HG02970 (cell line): Measurements from ENCODE around the gene PRKCE.
A peak's percentile ranks its signal among the peaks of the same experiment; 100 is the strongest.
"Not testable (repeated sequence)": the region's sequence is repeated elsewhere in the genome, so short reads cannot be mapped to it uniquely, and the experiment has no call there.

Source experiments
- ATAC-seq: cut with Tn5 transposase; IDR thresholded peaks from one replicate; pipeline ENCODE4 v1.9.1; 2021; ENCODE audit warnings: mild to moderate bottlenecking, moderate library complexity, moderate number of reproducible peaks; ENCODE audit not compliant: unreplicated experiment, low FRiP score

Gene PRKCE

DNA sequence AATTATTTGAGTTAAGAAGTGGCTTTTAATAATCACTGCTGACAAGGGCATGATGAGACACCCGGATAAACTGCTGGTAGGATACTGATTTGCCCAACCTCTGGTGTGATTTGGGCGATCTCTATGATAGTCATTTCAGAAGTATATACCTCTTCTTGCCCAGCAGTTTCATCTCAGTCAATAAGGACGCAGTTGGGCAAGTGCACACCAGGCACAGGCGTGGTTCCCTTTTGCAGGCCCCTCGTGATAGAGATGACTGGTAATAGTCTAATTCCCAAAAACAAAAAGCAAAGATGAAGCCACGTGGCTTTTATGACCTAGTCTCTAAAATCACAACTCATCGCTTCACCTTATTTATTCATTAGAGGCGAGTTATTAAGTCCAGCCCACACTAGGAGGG is 246.4 kb downstream of the PRKCE start:
- ATAC-seq = no peak

DNA sequence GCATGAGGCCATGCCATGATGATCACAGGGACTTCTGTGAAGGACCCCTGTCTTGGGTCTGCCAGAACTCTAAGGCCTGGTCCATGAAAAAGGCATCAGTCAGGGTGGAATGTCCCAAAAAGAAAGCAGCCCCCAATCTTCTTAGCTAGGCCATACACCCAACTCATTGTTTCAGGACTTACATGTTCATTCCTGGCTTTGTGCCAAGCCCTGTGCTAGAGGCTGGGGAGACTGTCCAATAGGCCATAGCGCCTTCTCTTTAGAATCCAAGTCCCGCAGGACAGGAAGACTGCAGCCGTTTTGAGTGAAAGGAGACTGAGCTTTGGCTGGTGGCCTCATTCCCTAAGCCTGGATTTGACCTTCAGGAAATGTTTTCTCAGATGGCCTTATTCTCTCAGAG is 247.3 kb downstream of the PRKCE start:
- no peak for ATAC-seq

DNA sequence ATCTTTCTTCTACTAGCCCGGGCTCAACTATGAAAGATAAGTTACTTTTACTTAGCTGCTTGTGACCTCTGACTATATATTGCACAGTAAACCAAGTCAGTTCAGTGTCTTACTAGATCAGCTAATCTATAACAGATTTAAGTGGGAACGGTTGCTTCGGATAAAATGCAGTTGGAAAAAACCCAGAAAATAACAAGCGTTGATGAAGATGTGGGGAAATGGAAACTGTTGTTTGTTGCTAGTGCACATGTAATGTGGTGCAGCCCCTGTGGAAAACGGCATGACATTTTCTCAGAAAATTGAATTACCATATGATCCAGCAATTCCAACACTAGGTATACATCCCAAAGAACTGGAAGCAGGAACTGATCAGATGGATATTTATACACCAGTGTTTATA is 248.5 kb downstream of the PRKCE start:
- ATAC-seq = no peak

DNA sequence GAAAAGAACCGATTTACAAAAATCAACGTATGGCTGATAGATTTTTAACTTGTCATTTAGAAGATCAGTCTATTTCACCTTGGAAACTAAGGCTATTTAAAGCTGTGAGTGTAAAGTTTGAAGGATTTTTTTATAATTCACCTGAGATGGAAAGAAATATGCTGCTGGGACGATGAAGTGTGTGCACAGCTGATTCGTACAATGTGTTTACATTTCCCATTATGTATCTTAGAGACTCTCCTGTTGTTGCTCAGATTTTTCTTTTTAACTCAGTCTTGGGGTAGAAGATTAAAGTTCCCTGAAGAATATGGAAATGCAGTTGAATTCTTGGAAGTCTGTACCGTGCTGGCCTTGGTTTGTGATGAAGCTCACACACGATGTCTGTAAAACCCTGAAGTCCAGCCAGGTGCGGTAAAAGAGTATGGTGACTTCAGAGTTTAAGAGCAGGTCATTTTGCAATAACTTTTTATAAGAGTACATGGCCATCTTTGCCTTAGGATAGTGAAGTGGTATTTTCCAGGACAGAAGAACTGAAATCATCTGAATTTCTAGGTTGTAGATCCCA is 250.1 kb downstream of the PRKCE start:
- ATAC-seq = no peak

DNA sequence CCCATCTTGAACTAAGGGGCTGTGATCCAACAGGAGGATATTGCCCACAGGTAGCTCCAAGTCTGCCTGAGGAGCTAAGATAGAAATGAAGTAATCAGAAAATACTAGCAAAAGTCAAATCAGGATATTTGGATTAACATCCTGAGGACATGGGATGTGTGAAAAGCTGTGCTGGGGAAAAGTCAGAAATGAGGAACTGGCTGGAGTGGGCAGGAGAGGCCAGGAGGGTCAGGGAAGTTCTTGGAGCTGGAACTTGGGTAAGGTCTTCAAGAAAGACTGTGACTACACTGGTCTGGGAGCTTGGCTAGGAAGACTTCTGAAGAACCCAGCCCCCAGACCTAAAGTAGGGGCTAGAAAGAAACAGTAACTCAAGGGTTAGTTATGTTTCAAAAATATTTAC is 250.9 kb downstream of the PRKCE start:
- no peak for ATAC-seq

DNA sequence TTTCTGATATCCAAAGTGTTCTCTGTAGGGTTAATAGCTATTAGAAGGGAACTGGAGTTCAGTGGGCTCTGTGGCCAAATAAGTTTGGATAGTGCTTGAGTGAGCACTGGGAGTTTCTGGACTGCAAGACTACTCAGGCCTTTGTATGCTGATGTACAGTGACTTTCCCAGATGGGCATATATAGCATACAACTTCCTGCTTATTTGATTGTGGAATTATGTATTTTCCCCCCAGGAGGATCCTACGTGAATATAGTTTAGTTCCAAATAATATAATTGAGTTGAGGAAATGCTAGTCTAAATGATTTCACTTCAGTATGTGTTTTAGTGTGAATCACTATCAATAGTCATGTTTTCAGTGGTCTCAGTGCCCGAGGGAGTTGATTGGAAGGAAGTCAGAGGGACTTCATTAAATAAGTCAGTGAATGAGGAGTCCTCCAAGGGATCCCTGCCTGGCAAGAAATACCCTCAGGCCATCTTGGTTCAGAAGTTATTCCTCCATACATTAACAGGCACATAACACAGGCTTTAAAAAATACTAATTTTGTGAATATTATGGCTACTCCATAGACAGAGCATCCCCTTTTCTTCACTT is 251.4 kb downstream of the PRKCE start:
- ATAC-seq = no peak

DNA sequence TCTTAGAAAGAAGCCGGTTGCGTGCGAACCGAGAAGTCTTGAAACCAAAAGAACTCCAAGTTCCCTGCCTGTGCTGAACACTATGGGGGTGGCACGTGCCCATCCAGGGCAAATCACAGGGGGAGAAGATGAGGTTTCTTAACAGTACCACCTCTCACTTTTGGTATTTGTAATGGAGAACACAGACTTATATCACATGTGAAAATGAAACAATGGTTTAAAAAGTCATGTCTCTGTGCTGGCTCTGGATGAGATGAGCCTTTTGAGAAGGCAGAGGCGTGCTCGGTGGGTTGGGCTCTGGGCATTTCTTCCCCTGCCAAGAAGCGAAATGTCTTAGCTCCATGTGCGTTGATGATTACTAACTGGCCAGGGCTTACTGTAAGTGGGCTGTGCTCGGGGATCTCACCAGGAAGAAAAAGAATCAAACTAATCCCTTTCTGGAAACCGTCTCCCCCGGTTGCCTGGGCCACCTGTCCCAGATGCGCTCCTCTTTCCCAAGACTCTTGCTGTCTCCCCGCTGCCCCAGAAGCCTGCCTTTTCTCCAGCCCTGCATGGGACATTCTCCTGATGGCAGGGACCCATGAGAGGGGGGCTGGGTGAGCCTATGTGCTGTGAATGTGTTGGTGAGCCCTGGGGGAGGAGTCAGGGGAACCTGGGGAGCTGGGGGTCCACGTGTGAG is 252.9 kb downstream of the PRKCE start:
- ATAC-seq = peak; percentile 48

DNA sequence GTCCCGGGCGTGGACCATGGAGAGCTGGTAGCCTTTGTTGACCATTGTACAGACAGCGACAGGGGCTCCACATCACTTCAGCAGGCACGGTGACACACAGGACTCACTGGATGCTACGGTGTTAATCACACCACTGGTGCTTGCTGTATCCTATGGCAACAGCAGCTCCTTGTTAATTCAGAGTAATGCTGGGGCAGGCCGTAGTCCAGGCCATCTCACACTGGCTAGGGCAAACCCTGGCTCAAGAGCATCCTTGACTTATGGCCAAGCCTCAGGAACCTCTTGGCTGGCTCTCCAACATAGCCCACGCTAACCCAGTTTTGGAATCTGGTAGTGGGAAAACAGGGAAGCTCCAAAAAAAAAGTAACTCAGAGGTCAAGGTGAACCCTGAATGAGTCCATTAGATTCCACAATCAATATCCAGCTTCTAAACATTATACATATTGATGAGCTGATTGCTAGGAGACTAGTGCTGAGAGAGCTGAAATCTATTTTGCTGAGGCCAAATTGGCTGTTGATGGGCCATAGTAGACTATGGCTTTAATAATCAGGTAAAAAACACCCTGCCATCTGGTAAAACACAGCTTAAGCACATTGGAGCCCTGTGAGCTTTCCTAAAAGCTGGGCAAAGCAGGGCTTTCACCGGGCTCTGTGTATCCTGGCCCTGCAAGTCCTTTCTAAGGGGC is 253.6 kb downstream of the PRKCE start:
- no peak for ATAC-seq

DNA sequence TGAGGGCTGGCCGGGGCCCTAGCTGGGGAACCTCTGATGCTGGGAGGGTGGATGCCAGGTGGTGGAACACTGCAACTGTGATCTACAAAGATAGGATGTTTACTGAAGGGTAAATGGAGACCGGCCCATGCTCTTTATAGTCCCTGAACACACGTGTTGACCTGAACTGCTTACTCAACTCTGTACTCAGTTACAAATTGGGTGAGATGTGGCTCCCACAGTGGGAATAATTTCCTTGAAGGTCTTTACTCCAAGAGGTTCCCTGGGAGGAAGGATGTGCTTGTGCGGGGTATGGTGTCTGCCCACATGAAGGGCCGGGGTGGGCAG is 254.1 kb downstream of the PRKCE start:
- no peak for ATAC-seq

DNA sequence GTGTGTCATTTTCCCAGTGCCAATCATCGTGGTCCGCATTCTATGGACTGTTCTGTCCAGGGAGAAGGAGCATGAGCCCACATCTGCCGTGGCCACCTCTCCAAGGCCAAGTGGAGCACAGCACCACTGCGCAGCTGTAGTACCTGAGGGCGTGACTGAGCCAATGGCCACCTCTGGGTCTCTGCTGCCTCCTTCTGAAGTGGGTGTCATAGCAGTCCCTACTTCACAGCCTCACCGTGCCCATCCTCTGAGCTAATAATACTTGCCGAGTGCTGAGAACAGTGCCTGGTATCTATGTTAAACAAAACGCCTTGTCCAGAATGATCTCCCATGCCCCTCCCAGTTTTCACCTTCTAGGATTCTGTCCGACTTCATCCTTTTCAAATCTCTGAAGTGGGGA is 256.1 kb downstream of the PRKCE start:
- no peak for ATAC-seq

DNA sequence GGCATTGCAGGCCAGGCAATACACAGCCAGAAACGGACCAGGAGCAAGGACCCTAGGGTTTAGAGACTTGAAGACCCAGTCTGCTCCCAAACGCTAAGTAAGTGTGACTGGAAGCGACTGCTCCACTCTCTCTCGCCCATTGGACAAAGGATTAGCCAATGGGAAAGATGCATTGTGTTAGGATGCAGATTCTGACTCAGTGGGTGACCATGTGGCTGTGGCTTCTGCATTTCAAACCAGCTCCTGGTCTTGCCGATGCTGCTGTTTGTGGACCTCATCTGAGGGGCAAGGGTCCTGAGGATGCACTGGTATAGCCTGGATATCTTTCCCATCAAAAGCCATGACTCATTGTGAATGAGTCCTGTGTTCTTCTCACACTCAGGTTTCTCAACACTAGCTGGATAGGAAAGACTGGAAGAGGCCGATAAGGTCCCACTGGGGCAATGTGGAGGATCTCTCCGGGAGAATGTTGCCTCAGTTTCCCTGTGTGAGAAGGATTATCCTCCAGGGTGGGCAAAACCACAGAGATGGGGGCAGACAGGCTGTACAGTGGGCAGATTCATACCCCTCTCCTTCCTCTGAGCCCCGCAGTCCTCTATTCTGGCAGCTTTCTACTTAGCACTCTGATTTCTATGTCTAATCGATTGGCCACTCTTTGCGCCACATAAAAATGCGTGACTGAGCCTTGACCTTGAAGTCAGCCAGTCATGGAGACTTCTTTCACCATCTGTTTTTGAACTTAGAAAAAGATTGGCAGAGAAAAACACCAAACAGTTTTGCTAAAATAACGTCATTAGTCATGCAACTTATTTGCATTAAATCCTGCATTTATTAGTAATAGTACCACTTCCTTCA is 257.1 kb downstream of the PRKCE start:
- ATAC-seq = no peak

DNA sequence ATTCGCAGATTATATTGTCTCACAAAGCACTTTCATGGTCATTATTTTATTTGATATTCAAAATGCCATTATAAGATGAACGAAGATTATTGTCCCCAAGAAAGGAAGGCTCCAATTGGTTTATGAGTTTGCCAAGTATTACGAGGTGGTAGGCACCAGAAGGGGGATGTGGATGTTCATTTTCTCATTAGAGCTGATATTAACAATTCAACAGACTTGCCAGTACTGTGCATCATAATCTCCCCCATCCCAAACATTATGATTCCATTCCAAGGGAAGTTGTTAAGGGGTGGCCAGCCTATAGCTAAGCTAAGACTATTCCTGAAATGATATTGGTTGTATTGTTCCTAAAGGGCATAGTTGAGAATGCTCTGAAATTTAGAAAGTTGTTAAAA is 257.7 kb downstream of the PRKCE start:
- no peak for ATAC-seq

DNA sequence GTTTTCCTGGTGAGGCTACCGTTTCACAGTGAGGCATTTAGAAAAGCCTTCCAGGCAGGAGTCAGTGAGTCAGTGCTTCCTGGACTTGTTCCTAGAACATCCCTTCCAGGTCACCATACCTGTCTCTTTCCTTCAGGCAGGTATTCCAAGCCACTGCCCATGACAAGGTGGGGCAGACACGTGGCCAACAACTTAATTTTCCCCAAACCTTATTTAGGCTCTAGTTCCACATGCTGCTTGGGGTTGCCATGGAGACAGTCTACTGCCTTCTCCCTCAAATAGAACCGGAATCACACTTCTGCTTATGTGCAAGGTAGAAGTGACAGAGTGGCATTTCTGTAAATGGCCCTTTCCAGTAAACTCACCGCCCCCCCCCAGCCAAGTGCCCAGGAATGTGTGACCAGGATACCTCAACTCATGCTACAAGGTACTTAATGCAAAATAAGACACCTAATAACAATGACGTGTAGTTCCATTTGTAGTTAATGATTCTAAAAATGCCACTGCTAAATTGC is 258.3 kb downstream of the PRKCE start:
- peak; percentile 54 for ATAC-seq

DNA sequence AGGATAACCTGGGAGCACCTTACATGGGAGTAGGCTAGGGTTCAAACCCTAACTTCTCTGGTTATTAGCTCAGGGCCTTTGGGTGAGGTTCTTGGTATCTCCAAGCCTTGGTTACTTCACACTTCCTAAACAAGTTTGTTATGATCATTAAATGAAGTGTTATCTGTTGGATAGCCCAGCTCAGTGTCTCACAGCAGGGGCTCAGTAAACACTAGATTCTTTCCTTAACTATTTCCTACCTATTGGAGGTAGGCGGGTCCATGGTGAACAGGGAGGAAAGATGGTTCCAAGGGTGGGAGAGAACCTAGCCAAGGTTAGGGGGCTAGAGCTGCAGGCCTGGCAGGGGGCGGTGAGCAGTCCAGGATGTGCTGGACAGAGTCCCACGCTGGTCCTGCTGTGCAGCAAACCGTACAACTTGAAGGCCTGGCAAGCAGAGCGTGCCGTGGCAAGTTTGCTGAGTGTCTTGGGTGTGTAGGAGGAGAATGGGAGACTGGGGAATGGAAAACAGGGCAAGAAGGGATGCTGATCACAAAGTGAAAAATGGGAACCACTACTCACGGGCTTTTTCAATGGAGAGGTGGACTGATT is 259.1 kb downstream of the PRKCE start:
- no peak for ATAC-seq

DNA sequence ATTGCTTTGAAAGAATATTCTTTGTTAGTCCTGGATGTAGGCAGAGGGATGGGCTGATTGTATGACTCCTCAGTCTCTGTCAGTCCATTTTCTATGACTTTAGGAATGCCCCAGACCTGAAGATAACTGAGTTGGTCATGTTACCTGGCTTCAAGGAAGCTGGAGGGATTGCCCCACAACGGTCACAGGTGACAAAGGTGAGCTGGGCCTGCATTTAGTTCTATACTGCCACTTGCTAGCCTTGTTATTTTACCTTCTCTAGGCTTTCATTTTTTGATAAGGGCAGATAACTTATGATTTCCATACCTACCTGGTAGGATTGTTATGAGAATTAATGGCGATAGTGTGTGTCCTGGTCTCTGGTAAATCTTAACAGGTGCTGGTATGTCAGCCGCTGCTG is 260.1 kb downstream of the PRKCE start:
- ATAC-seq = no peak

DNA sequence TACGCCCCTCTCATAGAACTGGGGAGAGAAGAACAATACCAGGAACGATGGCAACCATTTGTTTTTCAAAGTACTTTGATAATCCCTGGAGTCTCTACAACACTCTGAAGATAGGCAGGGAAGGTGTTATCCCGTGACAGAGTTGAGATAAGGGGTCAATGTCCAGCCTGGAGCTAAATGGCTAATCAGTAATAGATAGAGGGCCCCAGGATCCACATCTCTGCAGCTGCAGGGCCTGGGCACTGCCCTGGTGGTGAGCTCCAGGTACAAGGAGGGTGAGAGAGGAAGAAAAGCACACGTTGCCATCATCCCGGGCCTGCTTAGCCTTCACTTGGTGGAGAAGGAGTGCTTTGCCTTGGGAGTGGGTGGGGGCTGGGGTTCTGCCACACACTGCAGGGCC is 260.6 kb downstream of the PRKCE start:
- no peak for ATAC-seq

DNA sequence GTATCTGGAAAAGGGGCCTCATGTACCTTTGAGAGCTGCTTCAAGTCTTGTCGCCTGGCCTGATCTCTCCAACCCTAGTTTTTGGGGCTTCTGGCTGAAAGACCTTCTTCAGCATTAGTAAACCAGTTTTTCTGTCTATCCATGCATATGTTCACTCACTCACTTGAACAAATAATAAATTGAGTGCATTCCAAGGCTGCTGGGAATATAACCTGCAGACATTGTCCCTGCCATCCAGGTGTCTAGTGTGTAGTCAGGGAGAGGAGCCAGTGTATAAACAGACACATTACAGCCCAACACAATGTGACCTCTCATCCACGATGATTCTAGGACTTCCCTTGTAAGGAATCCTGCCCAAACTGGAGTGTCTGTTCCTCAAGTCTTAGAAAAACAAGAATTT is 262.1 kb downstream of the PRKCE start:
- ATAC-seq = no peak

DNA sequence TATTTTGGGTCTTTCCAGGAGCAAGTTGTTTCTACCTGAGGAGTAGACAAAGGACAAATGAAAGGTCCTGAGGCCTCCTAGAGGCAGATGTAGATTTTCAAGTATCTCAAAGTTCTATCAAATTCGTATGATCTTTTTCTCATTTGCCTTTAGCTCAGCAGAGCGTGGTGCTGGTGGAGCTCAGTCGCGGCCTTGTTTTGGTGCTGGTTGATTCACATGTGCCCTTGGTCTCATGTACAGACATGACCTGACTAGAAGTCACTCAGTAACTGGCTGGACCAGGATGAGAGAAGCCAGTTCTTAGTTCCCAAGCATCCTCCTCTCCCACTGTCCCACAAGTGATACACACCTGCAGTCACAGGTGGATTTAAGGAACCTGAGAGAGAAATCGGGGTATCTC is 264.0 kb downstream of the PRKCE start:
- ATAC-seq = no peak

DNA sequence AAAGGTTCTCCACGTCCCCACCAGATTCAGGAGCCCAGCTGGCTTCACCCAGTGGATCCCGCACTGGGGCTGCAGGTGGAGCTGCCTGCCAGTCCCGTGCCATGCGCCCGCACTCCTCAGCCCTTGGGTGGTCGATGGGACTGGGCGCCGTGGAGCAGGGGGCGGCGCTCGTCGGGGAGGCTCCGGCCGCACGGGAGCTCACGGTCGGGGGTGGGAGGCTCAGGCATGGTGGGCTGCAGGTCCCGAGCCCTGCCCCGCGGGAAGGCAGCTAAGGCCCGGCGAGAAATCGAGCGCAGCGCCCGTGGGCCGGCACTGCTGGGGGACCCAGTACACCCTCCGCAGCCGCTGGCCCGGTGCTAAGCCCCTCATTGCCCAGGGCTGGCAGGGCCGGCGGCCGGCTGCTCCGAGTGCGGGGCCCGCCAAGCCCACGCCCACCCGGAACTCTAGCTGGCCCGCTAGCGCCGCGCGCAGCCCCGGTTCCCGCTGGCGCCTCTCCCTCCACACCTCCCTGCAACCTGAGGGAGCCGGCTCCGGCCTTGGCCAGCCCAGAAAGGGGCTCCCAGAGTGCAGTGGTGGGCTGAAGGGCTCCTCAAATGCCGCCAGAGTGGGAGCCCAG is 266.2 kb downstream of the PRKCE start:
- ATAC-seq = not testable (repeated sequence)
